ENCODE data around the gene SPPL2B. TPM values are rescaled to one million over a fixed set of nuclear protein-coding genes. Genes with fewer than 3 reads are reported as not detected.

Gene SPPL2B, protein sequence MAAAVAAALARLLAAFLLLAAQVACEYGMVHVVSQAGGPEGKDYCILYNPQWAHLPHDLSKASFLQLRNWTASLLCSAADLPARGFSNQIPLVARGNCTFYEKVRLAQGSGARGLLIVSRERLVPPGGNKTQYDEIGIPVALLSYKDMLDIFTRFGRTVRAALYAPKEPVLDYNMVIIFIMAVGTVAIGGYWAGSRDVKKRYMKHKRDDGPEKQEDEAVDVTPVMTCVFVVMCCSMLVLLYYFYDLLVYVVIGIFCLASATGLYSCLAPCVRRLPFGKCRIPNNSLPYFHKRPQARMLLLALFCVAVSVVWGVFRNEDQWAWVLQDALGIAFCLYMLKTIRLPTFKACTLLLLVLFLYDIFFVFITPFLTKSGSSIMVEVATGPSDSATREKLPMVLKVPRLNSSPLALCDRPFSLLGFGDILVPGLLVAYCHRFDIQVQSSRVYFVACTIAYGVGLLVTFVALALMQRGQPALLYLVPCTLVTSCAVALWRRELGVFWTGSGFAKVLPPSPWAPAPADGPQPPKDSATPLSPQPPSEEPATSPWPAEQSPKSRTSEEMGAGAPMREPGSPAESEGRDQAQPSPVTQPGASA
- polyA plus RNA-seq (2012; rRNA removed) = 48.5 and 58.1 TPM in 2 replicates
- polyA plus RNA-seq (2012; cell fraction: cytosol; rRNA removed) = 7.7 and 14.5 TPM in 2 replicates
- polyA plus RNA-seq (2012; cell fraction: nucleus; rRNA removed) = 364 and 416 TPM in 2 replicates

- CTCF ChIA-PET = interaction anchor here (0.9 to 5.2 kb wide), 5 partner anchors 10 to 54 kb away, joined by 3 to 51 read pairs (median 3); no protein-coding TSS in a partner anchor
- peak; percentile 100 for DNase-seq
- POLR2A ChIA-PET = no interaction called here
- Histone ChIP-seq H4K20me1 (ENCODE audit: insufficient read depth) (peaks cover 19% of the 10 kb centered on the region; the same call in 1 of the 2 replicates), H3K27me3 (ENCODE audit: insufficient read depth) (no peaks in the 10 kb centered on the region), H3K27ac (ENCODE audit: low read depth in 2 of 2, low read length in 1 of 2) (peak within 1 kb of the TSS; percentile 67 to 84), H3K79me2 (ENCODE audit: insufficient read depth) (peaks cover 76% of the 10 kb centered on the region), H3K4me1 (ENCODE audit: control insufficient read depth in 1 of 2, insufficient read depth in 2 of 2, low read depth in 1 of 2, low read length in 1 of 2) (peaks cover 6 to 14% of the 10 kb centered on the region in 2 experiments; a peak in 2 of 4 replicates), H3K9me2 (no peaks in the 10 kb centered on the region), H3K4me3 (ENCODE audit: low read depth in 2 of 2, low read length in 1 of 2) (peak within 1 kb of the TSS; percentile 76 to 91), H3K9me3 (no peaks in the 10 kb centered on the region), H3F3A (replicated peaks; ENCODE audit: insufficient read depth) (no peaks in the 10 kb centered on the region), H3K36me3 (replicated peaks in 1 of 2; ENCODE audit: control insufficient read depth in 1 of 2, insufficient read depth in 2 of 2, low read length in 1 of 2) (peaks cover 3 to 14% of the 10 kb centered on the region in 2 experiments), H2AFZ (ENCODE audit: low read depth) (peak within 1 kb of the TSS; percentile 67), H3K9ac (peak within 1 kb of the TSS; percentile 81), H3K4me2 (peak within 1 kb of the TSS; percentile 92)
- WGBS (ENCODE audit: low lambda C conversion rate) = 0% methylated on average over 32 of the region's 89 CpGs
- no peak for TF ChIP-seq ZBTB33 (IDR thresholded peaks at IDR 0.05; ENCODE audit: borderline replicate concordance, low read depth)
- TF ChIP-seq NRF1 (IDR thresholded peaks at IDR 0.05; ENCODE audit: low read depth, low read length) = peak; percentile 99
- TF ChIP-seq CHD2 (IDR thresholded peaks at IDR 0.05; ENCODE audit: low read length, partially characterized antibody) = peak; percentile 72
- TF ChIP-seq, protein P1, sequence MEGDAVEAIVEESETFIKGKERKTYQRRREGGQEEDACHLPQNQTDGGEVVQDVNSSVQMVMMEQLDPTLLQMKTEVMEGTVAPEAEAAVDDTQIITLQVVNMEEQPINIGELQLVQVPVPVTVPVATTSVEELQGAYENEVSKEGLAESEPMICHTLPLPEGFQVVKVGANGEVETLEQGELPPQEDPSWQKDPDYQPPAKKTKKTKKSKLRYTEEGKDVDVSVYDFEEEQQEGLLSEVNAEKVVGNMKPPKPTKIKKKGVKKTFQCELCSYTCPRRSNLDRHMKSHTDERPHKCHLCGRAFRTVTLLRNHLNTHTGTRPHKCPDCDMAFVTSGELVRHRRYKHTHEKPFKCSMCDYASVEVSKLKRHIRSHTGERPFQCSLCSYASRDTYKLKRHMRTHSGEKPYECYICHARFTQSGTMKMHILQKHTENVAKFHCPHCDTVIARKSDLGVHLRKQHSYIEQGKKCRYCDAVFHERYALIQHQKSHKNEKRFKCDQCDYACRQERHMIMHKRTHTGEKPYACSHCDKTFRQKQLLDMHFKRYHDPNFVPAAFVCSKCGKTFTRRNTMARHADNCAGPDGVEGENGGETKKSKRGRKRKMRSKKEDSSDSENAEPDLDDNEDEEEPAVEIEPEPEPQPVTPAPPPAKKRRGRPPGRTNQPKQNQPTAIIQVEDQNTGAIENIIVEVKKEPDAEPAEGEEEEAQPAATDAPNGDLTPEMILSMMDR (IDR thresholded peaks at IDR 0.05) = no peak
- TF ChIP-seq RFX5 (IDR thresholded peaks at IDR 0.05; ENCODE audit: low read length) = no peak
- no peak for TF ChIP-seq IRF3 (IDR thresholded peaks at IDR 0.05; ENCODE audit: low read depth, low read length)
- TF ChIP-seq, protein P2, sequence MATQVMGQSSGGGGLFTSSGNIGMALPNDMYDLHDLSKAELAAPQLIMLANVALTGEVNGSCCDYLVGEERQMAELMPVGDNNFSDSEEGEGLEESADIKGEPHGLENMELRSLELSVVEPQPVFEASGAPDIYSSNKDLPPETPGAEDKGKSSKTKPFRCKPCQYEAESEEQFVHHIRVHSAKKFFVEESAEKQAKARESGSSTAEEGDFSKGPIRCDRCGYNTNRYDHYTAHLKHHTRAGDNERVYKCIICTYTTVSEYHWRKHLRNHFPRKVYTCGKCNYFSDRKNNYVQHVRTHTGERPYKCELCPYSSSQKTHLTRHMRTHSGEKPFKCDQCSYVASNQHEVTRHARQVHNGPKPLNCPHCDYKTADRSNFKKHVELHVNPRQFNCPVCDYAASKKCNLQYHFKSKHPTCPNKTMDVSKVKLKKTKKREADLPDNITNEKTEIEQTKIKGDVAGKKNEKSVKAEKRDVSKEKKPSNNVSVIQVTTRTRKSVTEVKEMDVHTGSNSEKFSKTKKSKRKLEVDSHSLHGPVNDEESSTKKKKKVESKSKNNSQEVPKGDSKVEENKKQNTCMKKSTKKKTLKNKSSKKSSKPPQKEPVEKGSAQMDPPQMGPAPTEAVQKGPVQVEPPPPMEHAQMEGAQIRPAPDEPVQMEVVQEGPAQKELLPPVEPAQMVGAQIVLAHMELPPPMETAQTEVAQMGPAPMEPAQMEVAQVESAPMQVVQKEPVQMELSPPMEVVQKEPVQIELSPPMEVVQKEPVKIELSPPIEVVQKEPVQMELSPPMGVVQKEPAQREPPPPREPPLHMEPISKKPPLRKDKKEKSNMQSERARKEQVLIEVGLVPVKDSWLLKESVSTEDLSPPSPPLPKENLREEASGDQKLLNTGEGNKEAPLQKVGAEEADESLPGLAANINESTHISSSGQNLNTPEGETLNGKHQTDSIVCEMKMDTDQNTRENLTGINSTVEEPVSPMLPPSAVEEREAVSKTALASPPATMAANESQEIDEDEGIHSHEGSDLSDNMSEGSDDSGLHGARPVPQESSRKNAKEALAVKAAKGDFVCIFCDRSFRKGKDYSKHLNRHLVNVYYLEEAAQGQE (IDR thresholded peaks at IDR 0.05; ENCODE audit: low read depth, low read length) = 0 out of 2 replicates have a peak, but pooled peaks have one; percentile 38
- TF ChIP-seq SIN3A (IDR thresholded peaks at IDR 0.05; ENCODE audit: borderline replicate concordance, low read depth, low read length) = 0 out of 2 replicates have a peak, but pooled peaks have one; percentile 47
- no peak for TF ChIP-seq FOSL2 (IDR thresholded peaks at IDR 0.05; ENCODE audit: borderline replicate concordance, low read depth)
- TF ChIP-seq GABPA (IDR thresholded peaks at IDR 0.05; ENCODE audit: low read depth) = no peak
- TF ChIP-seq RAD21 (IDR thresholded peaks at IDR 0.05; ENCODE audit: low read length) = no peak
- no peak for TF ChIP-seq FOXM1 (IDR thresholded peaks at IDR 0.05; ENCODE audit: low read depth)
- TF ChIP-seq NFIC (IDR thresholded peaks at IDR 0.05; ENCODE audit: borderline replicate concordance) = no peak
- TF ChIP-seq TAF1 (IDR thresholded peaks at IDR 0.05; ENCODE audit: borderline replicate concordance, low read depth, low read length) = peak; percentile 93
- TF ChIP-seq TEAD4 (IDR thresholded peaks at IDR 0.05; ENCODE audit: borderline replicate concordance, insufficient read depth) = no peak
- TF ChIP-seq, protein P3, sequence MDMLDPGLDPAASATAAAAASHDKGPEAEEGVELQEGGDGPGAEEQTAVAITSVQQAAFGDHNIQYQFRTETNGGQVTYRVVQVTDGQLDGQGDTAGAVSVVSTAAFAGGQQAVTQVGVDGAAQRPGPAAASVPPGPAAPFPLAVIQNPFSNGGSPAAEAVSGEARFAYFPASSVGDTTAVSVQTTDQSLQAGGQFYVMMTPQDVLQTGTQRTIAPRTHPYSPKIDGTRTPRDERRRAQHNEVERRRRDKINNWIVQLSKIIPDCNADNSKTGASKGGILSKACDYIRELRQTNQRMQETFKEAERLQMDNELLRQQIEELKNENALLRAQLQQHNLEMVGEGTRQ (IDR thresholded peaks at IDR 0.05; ENCODE audit: borderline replicate concordance, low read depth, low read length) = no peak
- TF ChIP-seq GATA2 (CRISPR knock-in tag; IDR thresholded peaks at IDR 0.05) = no peak
- TF ChIP-seq, protein P4, sequence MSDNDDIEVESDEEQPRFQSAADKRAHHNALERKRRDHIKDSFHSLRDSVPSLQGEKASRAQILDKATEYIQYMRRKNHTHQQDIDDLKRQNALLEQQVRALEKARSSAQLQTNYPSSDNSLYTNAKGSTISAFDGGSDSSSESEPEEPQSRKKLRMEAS (IDR thresholded peaks at IDR 0.05; ENCODE audit: low read depth) = peak; percentile 85
These were observed at the start of gene SPPL2B, which contains the start of gene LSM7 for GRCh38 chr19:2328401-2329148. Gene SPPL2B (plus strand): TSS chr19:2328684. CDS start chr19:2328710, 26 bp downstream. Gene LSM7 (minus strand): TSS chr19:2328586. CDS start chr19:2328566, 20 bp downstream.
